EH (cell line): ENCODE measurements around the gene PYDC1.
"Not testable (repeated sequence)": the region's sequence is repeated elsewhere in the genome, so short reads cannot be mapped to it uniquely, and the experiment has no call there.

ENCODE experiments used
- DNase-seq: peaks from one replicate; pipeline ENCODE4 v3.0.0-alpha.2; 2015; ENCODE audit warnings: low read depth

The PYDC1 gene

DNA sequence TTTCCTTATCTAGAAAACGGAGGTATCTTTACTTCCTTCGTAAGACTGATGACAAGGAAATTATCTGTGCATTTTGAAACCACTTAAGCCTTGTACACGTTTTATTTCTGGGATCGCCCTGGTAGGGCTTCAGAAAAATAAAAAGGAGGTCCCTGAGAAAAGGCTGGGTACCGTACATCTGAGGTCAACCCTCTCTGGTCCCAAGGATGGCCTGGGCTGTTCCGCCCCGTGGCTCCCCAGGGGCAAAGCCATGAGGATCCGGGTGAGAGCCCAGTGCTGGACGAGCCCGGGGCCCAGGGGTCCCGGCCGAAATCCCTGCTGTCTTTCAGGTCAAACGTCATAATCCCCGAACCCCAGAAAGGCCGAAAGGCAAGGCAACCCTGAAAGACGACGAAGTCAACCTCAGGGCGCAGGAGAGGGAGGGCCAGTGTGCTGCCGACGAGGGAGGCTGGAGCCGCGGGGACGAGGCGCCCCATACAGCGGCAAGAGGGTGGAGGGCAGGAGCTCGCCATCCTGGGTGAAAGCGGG is 37.7 kb downstream of the PYDC1 start:
- DNase-seq = no peak

DNA sequence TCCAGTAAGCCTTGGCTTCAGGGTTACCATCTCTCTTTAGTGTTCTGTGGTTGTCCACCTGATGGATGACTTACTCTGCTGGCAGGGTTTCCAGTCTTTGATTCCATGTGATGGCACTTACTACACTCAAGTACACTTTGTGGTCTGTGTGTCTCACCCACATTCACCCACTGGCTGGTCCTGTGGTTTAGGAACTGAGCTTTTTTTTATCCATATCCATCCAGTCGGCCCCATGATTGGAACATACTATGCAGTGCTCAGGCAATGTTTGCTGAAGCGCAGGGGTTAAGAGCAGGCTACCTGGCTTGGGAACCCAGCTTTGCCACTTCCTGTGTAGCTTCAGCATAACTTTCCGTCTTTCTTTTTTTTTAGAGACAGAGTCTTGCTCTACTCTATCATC is 39.8 kb downstream of the PYDC1 start:
- DNase-seq = no peak

DNA sequence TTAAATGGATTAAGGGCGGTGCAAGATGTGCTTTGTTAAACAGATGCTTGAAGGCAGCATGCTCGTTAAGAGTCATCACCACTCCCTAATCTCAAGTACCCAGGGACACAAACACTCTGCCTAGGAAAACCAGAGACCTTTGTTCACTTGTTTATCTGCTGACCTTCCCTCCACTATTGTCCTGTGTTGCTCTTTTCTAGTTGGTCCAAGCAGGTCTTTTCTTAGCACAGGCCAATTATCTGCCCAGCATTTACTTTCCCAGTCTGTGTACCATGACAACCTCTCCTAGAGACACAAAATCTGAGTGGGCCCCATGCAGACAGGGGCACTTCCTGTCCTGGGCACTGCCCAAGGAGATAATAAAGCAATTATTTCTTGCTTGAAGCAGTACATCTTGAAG is 46.9 kb downstream of the PYDC1 start:
- DNase-seq = not testable (repeated sequence)

DNA sequence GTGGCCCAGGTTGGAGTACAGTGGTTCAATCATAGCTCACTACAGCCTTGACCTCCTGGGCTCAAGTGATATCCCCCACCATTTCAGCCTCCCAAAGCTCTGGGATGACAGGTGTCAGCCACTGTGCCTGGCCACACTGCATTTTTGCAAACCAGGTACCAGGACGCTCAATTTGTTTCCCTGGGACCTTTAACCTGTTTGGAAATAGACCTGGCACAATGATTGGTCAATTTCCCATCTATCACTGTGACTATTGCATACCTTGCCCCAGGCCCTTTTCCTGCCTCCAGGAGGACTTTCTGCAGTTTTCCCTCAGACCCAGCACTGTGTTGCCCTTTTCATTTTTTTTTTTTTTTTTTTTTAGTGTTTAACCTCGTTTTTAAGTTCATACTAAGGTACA is 48.1 kb downstream of the PYDC1 start:
- no peak for DNase-seq

DNA sequence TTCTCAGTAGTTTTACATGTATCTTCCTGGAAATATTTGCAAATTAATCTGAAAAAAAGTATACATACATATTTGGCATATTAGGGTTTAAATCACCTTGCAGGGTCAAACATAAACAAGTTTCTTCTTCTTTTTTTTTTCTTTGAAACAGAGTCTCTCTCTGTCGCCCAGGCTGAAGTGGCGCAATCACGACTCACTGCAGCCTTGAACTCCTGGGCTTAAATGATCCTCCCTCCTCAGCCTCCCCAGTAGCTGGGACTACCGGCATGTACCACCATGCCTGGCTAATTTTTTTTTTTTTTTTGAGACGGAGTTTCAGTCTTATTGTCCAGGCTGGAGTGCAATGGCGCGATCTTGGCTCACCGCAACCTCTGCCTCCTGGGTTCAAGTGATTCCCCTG is 49.6 kb downstream of the PYDC1 start:
- DNase-seq = no peak
